Astrocyte of the hippocampus (primary cell): ENCODE results near the gene ASB14.
A peak's percentile ranks its signal among the peaks of the same experiment; 100 is the strongest.
"Not testable (repeated sequence)": the region's sequence is repeated elsewhere in the genome, so short reads cannot be mapped to it uniquely, and the experiment has no call there.

Source experiments
- DNase-seq: peaks from one replicate; pipeline ENCODE4 v3.0.0; 2011; ENCODE audit warnings: low read depth, low spot score

Gene ASB14

GRCh38 chr3:57292159-57292896 lies at the start of gene ASB14:
Gene ASB14 (minus strand): TSS chr3:57292685. CDS start chr3:57292033, 652 bp downstream.
- no peak for DNase-seq

GRCh38 chr3:57339071-57339642 lies 46.7 kb upstream of the ASB14 start:
- DNase-seq = not testable (repeated sequence)

- not testable (repeated sequence) for DNase-seq
Observed at GRCh38 chr3:57338272-57339070, 46.0 kb upstream of the ASB14 start.

GRCh38 chr3:57335283-57335938 lies 42.9 kb upstream of the ASB14 start:
- DNase-seq = no peak

- no peak for DNase-seq
Observed at GRCh38 chr3:57331078-57331610, 38.7 kb upstream of the ASB14 start.

- not testable (repeated sequence) for DNase-seq
Observed at GRCh38 chr3:57326498-57326897, 34.0 kb upstream of the ASB14 start.

- DNase-seq = no peak
Observed at GRCh38 chr3:57314204-57314603, 21.7 kb upstream of the ASB14 start.

GRCh38 chr3:57309769-57310360 lies 17.4 kb upstream of the ASB14 start:
- no peak for DNase-seq

- peak; percentile 59 for DNase-seq
Observed at GRCh38 chr3:57303520-57303919, 11.0 kb upstream of the ASB14 start.

- DNase-seq = peak; percentile 62
Observed at GRCh38 chr3:57298041-57298440, 5.6 kb upstream of the ASB14 start.

- DNase-seq = no peak
Observed at GRCh38 chr3:57292897-57293526, 527 bp upstream of the ASB14 start.

- DNase-seq = no peak
Observed at GRCh38 chr3:57288403-57288802, 4.1 kb downstream of the ASB14 start.

- DNase-seq = no peak
Observed at GRCh38 chr3:57287205-57287604, 5.3 kb downstream of the ASB14 start.

GRCh38 chr3:57283334-57283733 lies 9.2 kb downstream of the ASB14 start:
- no peak for DNase-seq

GRCh38 chr3:57281715-57282114 lies 10.8 kb downstream of the ASB14 start:
- DNase-seq = no peak

- DNase-seq = no peak
Observed at GRCh38 chr3:57279685-57280084, 12.8 kb downstream of the ASB14 start.

GRCh38 chr3:57278237-57278636 lies 14.2 kb downstream of the ASB14 start:
- no peak for DNase-seq

GRCh38 chr3:57275393-57275792 lies 17.1 kb downstream of the ASB14 start:
- DNase-seq = no peak

- no peak for DNase-seq
Observed at GRCh38 chr3:57274845-57275244, 17.6 kb downstream of the ASB14 start.

- DNase-seq = no peak
Observed at GRCh38 chr3:57268416-57268815, 24.1 kb downstream of the ASB14 start.

- no peak for DNase-seq
Observed at GRCh38 chr3:57261929-57262328, 30.6 kb downstream of the ASB14 start.
